K562 (cell line): ENCODE results near the gene RASSF10. TPM values are rescaled to one million over a fixed set of nuclear protein-coding genes. Genes with fewer than 3 reads are reported as not detected.

Source experiments
- BMI1 ChIP-seq: fragments of 150-350 bp; IDR thresholded peaks from 2 replicates; pipeline ENCODE4 v1.6.1; 2014; ENCODE audit warnings: low read length
- CAMTA2 ChIP-seq: fragments of 250-450 bp; sonication (Bioruptor Pico); conservative IDR thresholded peaks from 2 replicates; pipeline ENCODE4 v1.5.1; 2022
- CXXC5 ChIP-seq: fragments of 250-450 bp; sonication (Bioruptor Pico); IDR thresholded peaks from 2 replicates; pipeline ENCODE4 v1.8.0; 2022; ENCODE audit warnings: inconsistent platforms, mild to moderate bottlenecking, moderate library complexity
- ESRRA ChIP-seq: fragments of 450-650 bp; IDR thresholded peaks from 2 replicates; pipeline ENCODE4 v1.6.1; 2014; ENCODE audit warnings: low read depth, mild to moderate bottlenecking, moderate library complexity, borderline replicate concordance
- HBP1 ChIP-seq: fragments of 450-650 bp; formaldehyde crosslinking; IDR thresholded peaks from 2 replicates; pipeline ENCODE4 v1.4.0; 2022; ENCODE audit warnings: missing genetic modification characterization
- MIER1 ChIP-seq: fragments of 450-650 bp; IDR thresholded peaks from 2 replicates; pipeline ENCODE4 v1.6.1; 2016; ENCODE audit warnings: antibody characterized with exemption, mild to moderate bottlenecking, low read depth
- NCOA1 ChIP-seq: fragments of 450-650 bp; IDR thresholded peaks from 2 replicates; pipeline ENCODE4 v1.6.1; 2016; ENCODE audit warnings: low read depth
- NR2C2 ChIP-seq, 2 experiments: fragments of 200-800 bp in 1 of 2; sonication (Bioruptor generic) in 1 of 2; sonication (generic) in 1 of 2; formaldehyde crosslinking in 1 of 2; IDR thresholded peaks; 2 replicates each; pipeline versions ENCODE4 v1.6.1 to v1.8.0; 2016 to 2022; ENCODE audit warnings: mild to moderate bottlenecking in 1 of 2, missing compliant biosample characterization in 1 of 2, missing genetic modification characterization in 1 of 2, missing genetic modification reagents in 1 of 2
- NR4A1 ChIP-seq, 2 experiments: fragments of 250-450 bp in 1 of 2; fragments of 450-650 bp in 1 of 2; sonication (Bioruptor Pico) in 1 of 2; IDR thresholded peaks; 2 replicates each; pipeline versions ENCODE4 v1.4.0 to v1.6.1; 2016 to 2020; ENCODE audit warnings: mild to moderate bottlenecking in 2 of 2, missing compliant biosample characterization in 1 of 2, missing genetic modification characterization in 1 of 2, moderate library complexity in 1 of 2
- PBX2 ChIP-seq, 2 experiments: IDR thresholded peaks in 1 of 2; conservative IDR thresholded peaks in 1 of 2; 2 replicates each; pipeline ENCODE4 v1.6.1; 2016; ENCODE audit warnings: low read depth in 2 of 2, mild to moderate bottlenecking in 1 of 2, missing compliant biosample characterization in 1 of 2, missing genetic modification characterization in 1 of 2, moderate library complexity in 1 of 2
- POLR2H ChIP-seq: IDR thresholded peaks from 2 replicates; pipeline ENCODE4 v1.6.1; 2016; ENCODE audit warnings: missing genetic modification characterization, low read depth, mild to moderate bottlenecking, control low read depth, missing compliant biosample characterization, moderate library complexity
- RHOXF2B ChIP-seq: fragments of 250-450 bp; sonication (Bioruptor Pico); conservative IDR thresholded peaks from 2 replicates; pipeline ENCODE4 v1.5.1; 2021
- RNF2 ChIP-seq: sonication (generic); IDR thresholded peaks from 2 replicates; pipeline ENCODE4 v1.6.1; 2016
- RNF219 ChIP-seq: fragments of 250-450 bp; sonication (Bioruptor Pico); IDR thresholded peaks from 2 replicates; pipeline ENCODE4 v1.5.0; 2022; ENCODE audit warnings: mild to moderate bottlenecking
- SRF ChIP-seq, 2 experiments: fragments of 250-450, 450-650 bp in 1 of 2; sonication (Bioruptor Pico) in 1 of 2; sonication (generic) in 1 of 2; formaldehyde crosslinking; IDR thresholded peaks; 2 replicates each; pipeline versions ENCODE4 v1.5.0 to v1.5.1; 2020 to 2022; ENCODE audit warnings: mild to moderate bottlenecking in 1 of 2, missing genetic modification reagents in 1 of 2
- TFAM ChIP-seq: fragments of 250-450 bp; sonication (Bioruptor Pico); conservative IDR thresholded peaks from 2 replicates; pipeline ENCODE4 v1.5.0; 2021; ENCODE audit warnings: mild to moderate bottlenecking, moderate library complexity
- ZBTB17 ChIP-seq: fragments of 450-650 bp; formaldehyde crosslinking; IDR thresholded peaks from 2 replicates; pipeline ENCODE4 v1.4.0; 2020; ENCODE audit warnings: mild to moderate bottlenecking
- ZKSCAN1 ChIP-seq: fragments of 150-350 bp; IDR thresholded peaks from 2 replicates; pipeline ENCODE4 v1.6.1; 2016; ENCODE audit warnings: low read depth, low read length
- ZNF311 ChIP-seq: fragments of 250-450 bp; sonication (Bioruptor Pico); IDR thresholded peaks from 2 replicates; pipeline ENCODE4 v1.4.0; 2020; ENCODE audit warnings: mild to moderate bottlenecking, moderate library complexity
- polyA plus RNA-seq, 8 experiments: library from polyadenylated mRNA; depleted of rRNA in 4 of 8; stranded (reverse) in 5 of 8; unstranded in 3 of 8; fragments of >200 nt; fragmentation: Nextera tagmentation in 2 of 8; fragmentation: Illumina TruSeq in 1 of 8; extraction: Ambion mirVana in 2 of 8; extraction: Trizol in 1 of 8; gene quantifications; 2 replicates each; pipeline versions ENCODE4 v1.2.1 to v1.2.3, GENCODE V29; 2011 to 2014; ENCODE audit warnings: inconsistent platforms in 1 of 8, missing spikeins in 1 of 8
- total RNA-seq, 7 experiments: library from RNA; depleted of rRNA in 6 of 7; stranded (reverse); fragments of >200 nt in 6 of 7; fragmentation: Illumina TruSeq in 2 of 7; extraction: Trizol in 2 of 7; gene quantifications; 2 replicates each; pipeline versions ENCODE4 v1.2.1 to v1.2.3, GENCODE V29; 2011 to 2021; ENCODE audit warnings: low replicate concordance in 1 of 7
- TF ChIP-seq, protein P1 (sequence below): fragments of 250-450 bp; sonication (Bioruptor Pico); IDR thresholded peaks from 2 replicates; pipeline ENCODE4 v1.6.1; 2021; ENCODE audit warnings: mild to moderate bottlenecking

RASSF10 gene
- total and polyA plus RNA-seq, 9 of the 15 experiments (the other 6 are each of a cell fraction or from before 2014, with no cell fraction given), result not detected

GRCh38 chr11:12989428-12990161 is 19.5 kb upstream of the RASSF10 start (continued):
- TF ChIP-seq PBX2 (CRISPR knock-in tag; IDR thresholded peaks at IDR 0.05; ENCODE audit: low read depth) (no peak), PBX2 (tag; conservative IDR thresholded peaks at IDR 0.05; ENCODE audit: low read depth) (0 out of 2 replicates have a peak, but pooled peaks have one; percentile 14), SRF (CRISPR knock-in tag; IDR thresholded peaks at IDR 0.05) (0 out of 4 replicates have a peak, but pooled peaks of 1 of the 2 experiments have one; percentile 46), ZKSCAN1 (peak; percentile 55; the same call in 1 of the 2 replicates), ZBTB17 (CRISPR knock-in tag) (no peak), NR2C2 (CRISPR knock-in tag; IDR thresholded peaks at IDR 0.05) (no peak), NR2C2 (tag; IDR thresholded peaks at IDR 0.05) (peak; percentile 37; the same call in 1 of the 2 replicates), NCOA1 (peak; percentile 75), MIER1 (peak; percentile 52; the same call in 1 of the 2 replicates), RNF219 (no peak), ESRRA (peak; percentile 93; the same call in 1 of the 2 replicates), CAMTA2 (CRISPR knock-in tag) (no peak), RNF2 (peak; percentile 92), POLR2H (tag) (peak; percentile 95), RHOXF2B (CRISPR knock-in tag) (no peak), CXXC5 (CRISPR knock-in tag) (peak; percentile 82), NR4A1 (CRISPR knock-in tag; IDR thresholded peaks at IDR 0.05) (no peak), NR4A1 (tag; IDR thresholded peaks at IDR 0.05) (peak; percentile 34; the same call in 1 of the 2 replicates), BMI1 (no peak), HBP1 (CRISPR knock-in tag) (no peak), ZNF311 (CRISPR knock-in tag) (no peak), TFAM (no peak)
- TF ChIP-seq, protein P1, sequence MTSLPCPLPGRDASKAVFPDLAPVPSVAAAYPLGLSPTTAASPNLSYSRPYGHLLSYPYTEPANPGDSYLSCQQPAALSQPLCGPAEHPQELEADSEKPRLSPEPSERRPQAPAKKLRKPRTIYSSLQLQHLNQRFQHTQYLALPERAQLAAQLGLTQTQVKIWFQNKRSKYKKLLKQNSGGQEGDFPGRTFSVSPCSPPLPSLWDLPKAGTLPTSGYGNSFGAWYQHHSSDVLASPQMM, result no peak
